ENCODE data around the gene AKAP14. TPM values are rescaled to one million over a fixed set of nuclear protein-coding genes. Genes with fewer than 3 reads are reported as not detected.

The AKAP14 gene
- total and polyA plus RNA-seq, 2 of the 4 experiments (the other 2 are of a cell fraction): not detected

DNA sequence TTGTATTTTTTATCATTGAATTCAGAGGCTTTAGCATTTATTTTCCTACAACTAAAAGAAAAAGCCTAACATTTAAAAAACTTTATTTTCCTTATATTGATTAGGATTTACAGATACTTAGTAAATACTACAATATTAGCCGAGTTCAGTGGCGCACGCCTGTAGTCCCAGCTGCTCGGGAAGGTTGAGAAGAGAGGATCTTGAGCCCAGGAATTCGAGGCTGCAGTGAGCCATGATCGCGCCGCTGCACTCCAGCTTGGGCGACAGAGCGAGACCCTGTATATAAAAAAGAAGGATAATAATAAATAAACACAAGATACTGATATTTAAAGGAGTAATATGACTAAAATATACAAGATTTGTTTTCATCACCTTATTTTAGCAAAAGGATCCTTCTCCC is 42.2 kb upstream of the AKAP14 start:
- Histone ChIP-seq H2BK20ac (ENCODE audit: low read depth, low read length) (no peak overlapping the region), H2AK5ac (ENCODE audit: low read depth, low read length) (no peak overlapping the region), H3K18ac (ENCODE audit: low read depth, low read length) (peak overlapping the region; percentile 9; the same call in 1 of the 2 replicates), H4K91ac (ENCODE audit: insufficient read depth, low read depth, low read length) (no peak overlapping the region), H3K56ac (ENCODE audit: extremely low read depth, insufficient read depth, low read length) (no peak overlapping the region), H2BK15ac (ENCODE audit: low read depth, low read length) (no peak overlapping the region), H3K4me2 (ENCODE audit: low read depth, low read length) (peak overlapping the region; percentile 81), H2BK120ac (ENCODE audit: low read depth, low read length) (no peak overlapping the region), H4K8ac (ENCODE audit: low read depth in 2 of 2, low read length in 2 of 2) (peak overlapping the region; percentile 64 to 90), H3K79me1 (ENCODE audit: low read depth in 1 of 2, low read length in 2 of 2) (peaks cover 0 to 4% of the 10 kb centered on the region in 2 experiments; a peak in 1 of 4 replicates), H3K27ac (ENCODE audit: insufficient read depth, low read length) (peak overlapping the region; percentile 50), H2AFZ (replicated peaks; ENCODE audit: low read length, poor library complexity) (peak overlapping the region; percentile 67), H3K14ac (replicated peaks; ENCODE audit: low read depth, low read length) (peak overlapping the region; percentile 46; the same call in 1 of the 2 replicates), H3K9me3 (ENCODE audit: control insufficient read depth, insufficient read depth, low read length) (no peaks in the 10 kb centered on the region), H3K23ac (ENCODE audit: low read depth, low read length) (no peak overlapping the region), H4K5ac (ENCODE audit: low read depth, low read length) (peak overlapping the region; percentile 54; the same call in 1 of the 2 replicates), H3K9me1 (ENCODE audit: insufficient read depth, low read length) (no peaks in the 10 kb centered on the region), H3K36me3 (ENCODE audit: control insufficient read depth, insufficient read depth, low read length) (no peaks in the 10 kb centered on the region), H2BK5ac (ENCODE audit: low read depth, low read length, poor library complexity, severe bottlenecking) (peak overlapping the region; percentile 18), H3K4me3 (ENCODE audit: insufficient read depth, low read depth, low read length) (peak overlapping the region; percentile 59), H4K20me1 (ENCODE audit: insufficient read depth, low read length) (no peaks in the 10 kb centered on the region), H3K4me1 (ENCODE audit: control insufficient read depth, insufficient read depth, low read length) (no peaks in the 10 kb centered on the region), H3K27me3 (ENCODE audit: control insufficient read depth, insufficient read depth, low read length) (no peaks in the 10 kb centered on the region), H2AK9ac (replicated peaks; ENCODE audit: low read depth, low read length, poor library complexity) (no peak overlapping the region), H3K4ac (ENCODE audit: low read depth, low read length) (peak overlapping the region; percentile 55; the same call in 1 of the 2 replicates), H3K9ac (ENCODE audit: low read depth, low read length) (peak overlapping the region; percentile 55; the same call in 1 of the 2 replicates)
- intact Hi-C loops (cut with micrococcal nuclease): loop anchor here (2.0 kb wide), 1 partner anchor 161 kb away; the partner anchor contains the start of gene SEPTIN6
- WGBS, 2 experiments (ENCODE audit: extremely low coverage in 2 of 2, insufficient read length in 1 of 2): no CpG with 5 or more reads among the region's 10 CpGs
- TF ChIP-seq CEBPB (IDR thresholded peaks at IDR 0.05; ENCODE audit: low read depth, low read length): no peak
- TF ChIP-seq SMC3 (IDR thresholded peaks at IDR 0.05; ENCODE audit: low read depth, low read length): no peak
- TF ChIP-seq, protein P1, sequence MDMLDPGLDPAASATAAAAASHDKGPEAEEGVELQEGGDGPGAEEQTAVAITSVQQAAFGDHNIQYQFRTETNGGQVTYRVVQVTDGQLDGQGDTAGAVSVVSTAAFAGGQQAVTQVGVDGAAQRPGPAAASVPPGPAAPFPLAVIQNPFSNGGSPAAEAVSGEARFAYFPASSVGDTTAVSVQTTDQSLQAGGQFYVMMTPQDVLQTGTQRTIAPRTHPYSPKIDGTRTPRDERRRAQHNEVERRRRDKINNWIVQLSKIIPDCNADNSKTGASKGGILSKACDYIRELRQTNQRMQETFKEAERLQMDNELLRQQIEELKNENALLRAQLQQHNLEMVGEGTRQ (IDR thresholded peaks at IDR 0.05; ENCODE audit: low read depth, low read length): no peak
- no peak for TF ChIP-seq MAFK (IDR thresholded peaks at IDR 0.05; ENCODE audit: low read depth, low read length)
- TF ChIP-seq, protein P2, sequence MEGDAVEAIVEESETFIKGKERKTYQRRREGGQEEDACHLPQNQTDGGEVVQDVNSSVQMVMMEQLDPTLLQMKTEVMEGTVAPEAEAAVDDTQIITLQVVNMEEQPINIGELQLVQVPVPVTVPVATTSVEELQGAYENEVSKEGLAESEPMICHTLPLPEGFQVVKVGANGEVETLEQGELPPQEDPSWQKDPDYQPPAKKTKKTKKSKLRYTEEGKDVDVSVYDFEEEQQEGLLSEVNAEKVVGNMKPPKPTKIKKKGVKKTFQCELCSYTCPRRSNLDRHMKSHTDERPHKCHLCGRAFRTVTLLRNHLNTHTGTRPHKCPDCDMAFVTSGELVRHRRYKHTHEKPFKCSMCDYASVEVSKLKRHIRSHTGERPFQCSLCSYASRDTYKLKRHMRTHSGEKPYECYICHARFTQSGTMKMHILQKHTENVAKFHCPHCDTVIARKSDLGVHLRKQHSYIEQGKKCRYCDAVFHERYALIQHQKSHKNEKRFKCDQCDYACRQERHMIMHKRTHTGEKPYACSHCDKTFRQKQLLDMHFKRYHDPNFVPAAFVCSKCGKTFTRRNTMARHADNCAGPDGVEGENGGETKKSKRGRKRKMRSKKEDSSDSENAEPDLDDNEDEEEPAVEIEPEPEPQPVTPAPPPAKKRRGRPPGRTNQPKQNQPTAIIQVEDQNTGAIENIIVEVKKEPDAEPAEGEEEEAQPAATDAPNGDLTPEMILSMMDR (conservative IDR thresholded peaks at IDR 0.05; ENCODE audit: low read depth, low read length): no peak
- TF ChIP-seq, protein P3, sequence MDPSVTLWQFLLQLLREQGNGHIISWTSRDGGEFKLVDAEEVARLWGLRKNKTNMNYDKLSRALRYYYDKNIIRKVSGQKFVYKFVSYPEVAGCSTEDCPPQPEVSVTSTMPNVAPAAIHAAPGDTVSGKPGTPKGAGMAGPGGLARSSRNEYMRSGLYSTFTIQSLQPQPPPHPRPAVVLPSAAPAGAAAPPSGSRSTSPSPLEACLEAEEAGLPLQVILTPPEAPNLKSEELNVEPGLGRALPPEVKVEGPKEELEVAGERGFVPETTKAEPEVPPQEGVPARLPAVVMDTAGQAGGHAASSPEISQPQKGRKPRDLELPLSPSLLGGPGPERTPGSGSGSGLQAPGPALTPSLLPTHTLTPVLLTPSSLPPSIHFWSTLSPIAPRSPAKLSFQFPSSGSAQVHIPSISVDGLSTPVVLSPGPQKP (IDR thresholded peaks at IDR 0.05; ENCODE audit: borderline replicate concordance, low read depth, low read length): no peak
- TF ChIP-seq CHD1 (IDR thresholded peaks at IDR 0.05; ENCODE audit: low read depth, low read length): no peak
- TF ChIP-seq MAZ (IDR thresholded peaks at IDR 0.05; ENCODE audit: borderline replicate concordance, low read depth, low read length): no peak
- no peak for TF ChIP-seq RCOR1 (IDR thresholded peaks at IDR 0.05; ENCODE audit: insufficient replicate concordance, low read length)
- TF ChIP-seq RFX5 (IDR thresholded peaks at IDR 0.05; ENCODE audit: low read depth, low read length): no peak
- ATAC-seq (ENCODE audit: low read depth) (no peak), DNase-seq (no peak)
- dilution Hi-C loops (cut with HindIII; ENCODE audit: low sequenced_read_pairs, unreplicated experiment): no loop called here
- in situ Hi-C loops (cut with MboI; ENCODE audit: low sequenced_read_pairs): no loop called here
- POLR2A ChIA-PET (ENCODE audit: unreplicated experiment): interaction anchor here (0.5 to 0.8 kb wide), 2 partner anchors 17 to 1128 kb away, joined by 3 read pairs; no protein-coding TSS in a partner anchor
- CTCF ChIA-PET: interaction anchor here (0.9 kb wide), 1 partner anchor 79 kb away, joined by 3 read pairs; no protein-coding TSS in a partner anchor
- no TSS peak for BruUV-seq (replicated peaks)
